ENCODE data around the gene TMEM81.

TMEM81 gene

GRCh38 chr1:205037539-205037938 is 46.7 kb downstream of the TMEM81 start:
- ATAC-seq (no peak), DNase-seq (no peak)
- no peak overlapping the region for H3K4me3 Mint-ChIP-seq
- H3K4me1 Mint-ChIP-seq = no peaks in the 10 kb centered on the region
- no peaks in the 10 kb centered on the region for H3K9me3 Mint-ChIP-seq
- peaks cover 19% of the 10 kb centered on the region for H3K27me3 Mint-ChIP-seq
- H3K27ac Mint-ChIP-seq = no peak overlapping the region

Measured in stimulated activated naive CD8-positive, alpha-beta T cell treated with anti-CD3 and anti-CD28 coated beads, Interleukin-15, amount 100 ng/mL, for 72 hours (primary cell).